Activated T-helper 9 cell treated with anti-CD3 and anti-CD28 coated beads, Interleukin-2, amount 50 U/mL, for 16 hours (primary cell): Measurements from ENCODE around the gene CDC42EP4.

ENCODE experiments used
- DNase-seq: peaks from one replicate; pipeline ENCODE4 v3.0.0-alpha.2; 2020; ENCODE audit warnings: low read depth

The CDC42EP4 gene

GRCh38 chr17:73251871-73252270, 59.9 kb downstream of the CDC42EP4 start:
- no peak for DNase-seq

DNA sequence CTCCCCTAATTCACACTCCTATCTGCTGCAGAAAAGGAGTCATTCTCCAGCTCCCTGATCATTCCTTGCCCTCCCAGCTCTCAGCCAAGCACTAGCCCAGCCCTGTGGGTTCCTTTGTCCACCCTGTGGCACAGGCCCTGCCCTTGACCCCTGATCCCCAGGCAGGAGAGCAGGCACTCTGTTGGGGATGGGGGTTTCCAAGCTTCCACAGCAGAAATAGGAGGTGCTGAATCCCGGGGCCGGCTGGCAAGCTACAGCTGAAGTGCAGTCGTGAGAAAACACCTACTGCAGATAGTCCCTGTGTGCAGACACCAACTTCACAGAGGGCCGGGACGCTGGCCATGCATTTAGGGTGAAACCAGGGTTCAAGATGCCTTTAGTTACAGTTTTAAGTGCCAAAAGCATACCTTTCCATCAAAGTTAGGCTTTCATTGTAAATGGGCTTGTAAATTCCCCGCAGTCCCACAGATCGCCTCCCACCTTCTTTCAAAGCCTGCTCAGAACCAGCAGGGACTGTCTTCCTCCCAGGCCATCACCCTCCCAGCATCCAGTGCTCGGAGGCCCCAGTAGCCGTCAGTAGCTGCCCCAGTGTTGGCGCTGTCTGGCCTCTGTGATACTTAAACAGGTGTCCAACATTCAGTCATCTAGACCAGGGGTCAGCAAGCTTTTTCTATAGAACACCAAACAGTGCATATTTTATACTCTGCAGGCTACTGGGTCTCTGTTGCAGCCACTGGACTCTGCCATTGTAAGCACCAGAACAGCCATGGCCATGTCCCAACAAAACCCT, 60.8 kb downstream of the CDC42EP4 start:
- no peak for DNase-seq

GRCh38 chr17:73249700-73250099, 62.1 kb downstream of the CDC42EP4 start:
- no peak for DNase-seq

DNA sequence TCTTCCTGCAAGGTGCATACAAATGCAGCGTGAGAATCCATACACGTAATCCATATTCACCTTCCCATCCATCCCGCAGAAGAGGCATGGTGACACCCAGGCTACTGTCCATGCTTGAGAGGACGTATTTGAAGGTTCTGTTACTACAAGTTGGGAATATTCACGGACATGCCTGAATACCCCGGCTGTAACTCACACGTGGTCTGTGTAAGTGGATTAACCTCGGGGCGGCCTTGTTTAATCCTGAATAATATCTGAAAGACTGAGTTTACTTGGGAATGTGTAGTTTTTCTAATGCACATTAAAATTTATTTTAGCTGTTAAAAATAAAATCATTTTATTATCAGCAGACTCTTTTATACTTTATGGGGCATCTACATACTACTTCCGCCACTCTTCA, 63.3 kb downstream of the CDC42EP4 start:
- DNase-seq = no peak

- DNase-seq = no peak
These were observed 64.1 kb downstream of the CDC42EP4 start for GRCh38 chr17:73247726-73248125.

GRCh38 chr17:73240561-73240960, 71.2 kb downstream of the CDC42EP4 start:
- no peak for DNase-seq

DNA sequence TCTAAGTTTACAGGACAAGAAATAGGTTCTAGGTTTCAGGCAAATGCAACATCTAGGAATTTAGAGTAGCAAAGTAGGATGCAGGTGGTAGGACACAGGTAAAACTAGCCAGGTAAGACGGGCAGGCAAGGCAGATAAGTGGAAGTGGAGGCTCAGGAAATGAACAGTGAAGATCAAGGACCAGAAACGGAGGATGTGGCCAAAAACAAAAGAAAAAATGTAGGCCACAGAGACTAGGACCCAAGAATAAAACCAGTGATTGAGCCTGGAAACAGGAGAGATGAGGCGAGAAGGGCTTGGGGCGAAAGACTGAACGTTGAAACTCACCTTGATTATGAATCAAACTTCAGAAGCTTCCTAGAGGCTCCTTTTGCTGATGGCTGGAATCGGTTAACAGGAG, 74.1 kb downstream of the CDC42EP4 start:
- no peak for DNase-seq

- DNase-seq = no peak
These were observed 77.1 kb downstream of the CDC42EP4 start for GRCh38 chr17:73234736-73235135.
